Mucosa of descending colon (tissue), 3 donors: ENCODE data around the gene TCIRG1. TPM values are rescaled to one million over a fixed set of nuclear protein-coding genes. Genes with fewer than 3 reads are reported as not detected.

Experiments
- ATAC-seq: fragments of 200-7000 bp; cut with Tn5 transposase; one replicate; pipeline ENCODE4 v1.9.1; 2020; ENCODE audit warnings: mild to moderate bottlenecking, moderate library complexity
- DNase-seq, 3 donors: peaks; one replicate each; pipeline ENCODE4 v3.0.0-alpha.2; 2020
- H3K36me3 ChIP-seq: fragments of 200-600 bp; one replicate; pipeline ENCODE4 v1.8.0; 2021; ENCODE audit warnings: low read depth, mild to moderate bottlenecking
- H3K4me1 ChIP-seq: fragments of 200-600 bp; one replicate; pipeline ENCODE4 v1.8.0; 2021; ENCODE audit warnings: low read depth, mild to moderate bottlenecking
- H3K4me3 ChIP-seq: fragments of 200-600 bp; one replicate; pipeline ENCODE4 v1.8.0; 2021; ENCODE audit warnings: mild to moderate bottlenecking
- H3K9me3 ChIP-seq: fragments of 200-600 bp; one replicate; pipeline ENCODE4 v1.8.0; 2021; ENCODE audit warnings: mild to moderate bottlenecking
- intact Hi-C, 2 donors: fragments of 100-400 bp; cut with DNase I in 1 of 2; cut with micrococcal nuclease in 1 of 2; formaldehyde crosslinking; loops; one replicate each; pipeline versions ENCODE4 v1.11.0 to v1.11.1; 2022; cut with DNase I, micrococcal nuclease
- total RNA-seq, 3 donors: library from RNA; stranded (reverse); fragmentation: NEBNext Ultra II Directional in 2 of 3; extraction: Animal tissue kit (Norgen Biotek cat#: 25700) in 2 of 3; gene quantifications; one replicate each; pipeline versions ENCODE4 v1.2.1 to v1.2.4, GENCODE V29; 2021 to 2023
- TF ChIP-seq, protein P1 (sequence below): fragments of 200-600 bp; IDR thresholded peaks from one replicate; pipeline ENCODE4 v1.8.0; 2022; ENCODE audit warnings: antibody characterized with exemption, mild to moderate bottlenecking
- donor health status: DM: no; HTN: no; CAD: no; lungs with moderate emphysema.
- donor health status: DM: no; HTN: no; CAD: no.
- donor health status: DM: no; HTN: yes; CAD: no.

TCIRG1 gene
- total RNA-seq, 3 donors from 2014 or later = 155 to 189 (median 166) TPM

DNA sequence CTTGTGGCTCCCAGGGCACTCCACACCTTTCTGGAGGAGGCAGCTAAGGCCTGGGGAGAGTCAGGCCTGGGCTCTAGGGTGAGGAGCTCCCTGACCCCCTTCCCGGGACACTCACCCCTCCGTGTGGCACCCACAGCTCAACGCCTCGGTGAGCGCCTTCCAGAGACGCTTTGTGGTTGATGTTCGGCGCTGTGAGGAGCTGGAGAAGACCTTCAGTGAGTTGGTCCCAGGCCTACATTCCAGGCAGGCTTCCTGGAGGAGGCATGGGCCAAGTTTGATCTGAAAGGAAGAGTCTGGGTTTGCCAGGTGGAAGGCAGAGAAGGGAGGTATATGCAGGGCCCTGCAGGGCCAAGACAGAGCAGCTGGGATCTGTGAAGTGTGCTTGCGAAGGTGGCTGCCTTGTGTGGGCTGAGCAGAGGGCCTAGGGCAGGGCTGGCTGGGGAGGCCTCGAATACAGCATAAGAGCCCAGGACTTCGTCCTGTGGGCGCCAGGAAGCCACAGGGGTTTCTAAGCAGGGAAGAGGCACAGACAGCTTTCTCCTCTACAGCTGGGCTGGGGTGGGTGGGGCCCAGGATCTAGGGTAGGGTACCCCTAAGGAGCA, 2.9 kb downstream of the TCIRG1 start:
- ATAC-seq (no peak), DNase-seq (peak in 1 of 3 donors; percentile 39)
- H3K36me3 ChIP-seq = peaks cover 5% of the 10 kb centered on the region
- intact Hi-C loops = no loop called here
- TF ChIP-seq, protein P1, sequence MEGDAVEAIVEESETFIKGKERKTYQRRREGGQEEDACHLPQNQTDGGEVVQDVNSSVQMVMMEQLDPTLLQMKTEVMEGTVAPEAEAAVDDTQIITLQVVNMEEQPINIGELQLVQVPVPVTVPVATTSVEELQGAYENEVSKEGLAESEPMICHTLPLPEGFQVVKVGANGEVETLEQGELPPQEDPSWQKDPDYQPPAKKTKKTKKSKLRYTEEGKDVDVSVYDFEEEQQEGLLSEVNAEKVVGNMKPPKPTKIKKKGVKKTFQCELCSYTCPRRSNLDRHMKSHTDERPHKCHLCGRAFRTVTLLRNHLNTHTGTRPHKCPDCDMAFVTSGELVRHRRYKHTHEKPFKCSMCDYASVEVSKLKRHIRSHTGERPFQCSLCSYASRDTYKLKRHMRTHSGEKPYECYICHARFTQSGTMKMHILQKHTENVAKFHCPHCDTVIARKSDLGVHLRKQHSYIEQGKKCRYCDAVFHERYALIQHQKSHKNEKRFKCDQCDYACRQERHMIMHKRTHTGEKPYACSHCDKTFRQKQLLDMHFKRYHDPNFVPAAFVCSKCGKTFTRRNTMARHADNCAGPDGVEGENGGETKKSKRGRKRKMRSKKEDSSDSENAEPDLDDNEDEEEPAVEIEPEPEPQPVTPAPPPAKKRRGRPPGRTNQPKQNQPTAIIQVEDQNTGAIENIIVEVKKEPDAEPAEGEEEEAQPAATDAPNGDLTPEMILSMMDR = no peak
- no peak overlapping the region for H3K4me3 ChIP-seq
- H3K9me3 ChIP-seq = no peaks in the 10 kb centered on the region
- H3K4me1 ChIP-seq = peaks cover 15% of the 10 kb centered on the region

DNA sequence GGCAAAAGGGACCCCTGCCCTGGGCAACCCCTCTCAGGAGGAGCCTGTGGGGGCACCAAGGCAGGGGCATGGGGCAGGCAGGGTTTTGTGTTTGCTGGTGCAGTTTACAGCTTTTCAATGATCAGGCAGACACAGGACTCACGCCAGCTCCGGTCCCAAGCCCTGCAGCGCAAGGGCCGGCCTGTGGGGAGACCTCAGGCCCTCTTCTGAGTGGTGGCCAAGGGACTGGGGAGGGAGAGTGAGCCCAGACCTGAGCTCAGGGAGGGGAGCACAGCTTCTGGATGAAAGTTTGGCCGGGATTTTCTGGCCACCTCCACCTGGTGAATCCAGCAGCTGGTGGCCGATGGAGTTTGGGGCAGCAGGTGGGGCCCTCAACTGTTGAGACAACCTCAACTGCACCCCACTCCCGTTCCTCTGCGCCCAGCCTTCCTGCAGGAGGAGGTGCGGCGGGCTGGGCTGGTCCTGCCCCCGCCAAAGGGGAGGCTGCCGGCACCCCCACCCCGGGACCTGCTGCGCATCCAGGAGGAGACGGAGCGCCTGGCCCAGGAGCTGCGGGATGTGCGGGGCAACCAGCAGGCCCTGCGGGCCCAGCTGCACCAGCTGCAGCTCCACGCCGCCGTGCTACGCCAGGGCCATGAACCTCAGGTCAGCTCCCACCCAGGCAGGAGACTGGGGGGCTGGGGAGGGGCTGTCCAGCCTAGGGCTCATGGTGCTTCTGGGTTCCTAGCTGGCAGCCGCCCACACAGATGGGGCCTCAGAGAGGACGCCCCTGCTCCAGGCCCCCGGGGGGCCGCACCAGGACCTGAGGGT, 3.6 kb downstream of the TCIRG1 start:
- TF ChIP-seq, protein P1 = no peak
- no peak for ATAC-seq
- intact Hi-C loops = no loop called here
- peaks cover 15% of the 10 kb centered on the region for H3K4me1 ChIP-seq
- H3K36me3 ChIP-seq = peaks cover 5% of the 10 kb centered on the region
- H3K4me3 ChIP-seq = no peak overlapping the region
- DNase-seq = peak in 1 of 3 donors; percentile 54
- H3K9me3 ChIP-seq = no peaks in the 10 kb centered on the region

DNA sequence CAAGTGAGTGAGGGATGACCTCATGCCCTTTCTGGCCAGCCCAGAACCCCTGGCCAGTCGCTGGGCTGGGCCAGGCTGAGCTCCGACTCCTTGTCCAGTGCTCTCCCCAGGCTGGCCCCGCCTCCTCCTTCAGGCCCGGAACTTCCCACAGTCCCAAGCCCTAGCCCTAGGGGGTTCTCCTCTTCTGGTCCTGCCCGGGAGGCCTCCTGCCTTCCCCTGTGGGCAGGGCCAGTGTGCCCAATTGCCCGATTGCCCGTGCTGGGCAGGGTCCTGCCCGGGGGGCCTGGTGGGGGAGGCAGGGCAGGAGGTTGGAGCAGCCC, 4.2 kb downstream of the TCIRG1 start:
- H3K9me3 ChIP-seq = no peaks in the 10 kb centered on the region
- H3K4me1 ChIP-seq = peaks cover 11% of the 10 kb centered on the region
- ATAC-seq = no peak
- TF ChIP-seq, protein P1 = no peak
- intact Hi-C loops = no loop called here
- no peak overlapping the region for H3K4me3 ChIP-seq
- peaks cover 5% of the 10 kb centered on the region for H3K36me3 ChIP-seq
- no peak for DNase-seq

DNA sequence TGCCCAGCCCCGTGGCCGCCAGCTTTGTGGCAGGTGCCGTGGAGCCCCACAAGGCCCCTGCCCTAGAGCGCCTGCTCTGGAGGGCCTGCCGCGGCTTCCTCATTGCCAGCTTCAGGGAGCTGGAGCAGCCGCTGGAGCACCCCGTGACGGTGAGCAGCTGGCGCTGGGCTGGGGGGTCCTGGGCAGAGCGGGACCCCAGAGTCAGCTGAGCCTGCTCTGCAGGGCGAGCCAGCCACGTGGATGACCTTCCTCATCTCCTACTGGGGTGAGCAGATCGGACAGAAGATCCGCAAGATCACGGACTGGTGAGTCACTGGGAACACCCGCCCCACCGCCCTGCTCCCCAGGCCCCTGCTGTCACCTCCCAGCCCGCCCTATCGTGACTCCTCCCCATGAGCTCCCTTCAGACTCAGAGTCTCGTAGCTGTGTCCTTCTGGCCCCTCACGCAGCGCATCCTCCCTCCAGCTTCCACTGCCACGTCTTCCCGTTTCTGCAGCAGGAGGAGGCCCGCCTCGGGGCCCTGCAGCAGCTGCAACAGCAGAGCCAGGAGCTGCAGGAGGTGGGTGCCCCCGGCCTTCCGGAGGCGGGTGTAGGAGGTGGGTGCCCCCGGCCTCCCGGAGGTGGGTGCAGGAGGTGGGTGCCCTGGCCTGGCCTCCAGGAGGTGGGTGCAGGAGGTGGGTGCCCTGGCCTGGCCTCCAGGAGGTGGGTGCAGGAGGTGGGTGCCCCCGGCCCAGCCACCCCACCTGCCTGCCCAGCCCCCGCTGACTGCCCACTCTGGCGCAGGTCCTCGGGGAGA, 4.7 kb downstream of the TCIRG1 start:
- ATAC-seq (no peak), DNase-seq (peak in 2 of 3 donors; percentile 32 to 63)
- H3K4me1 ChIP-seq = peaks cover 5% of the 10 kb centered on the region
- no peak overlapping the region for H3K4me3 ChIP-seq
- intact Hi-C loops = no loop called here
- peaks cover 5% of the 10 kb centered on the region for H3K36me3 ChIP-seq
- TF ChIP-seq, protein P1 = no peak
- no peaks in the 10 kb centered on the region for H3K9me3 ChIP-seq

DNA sequence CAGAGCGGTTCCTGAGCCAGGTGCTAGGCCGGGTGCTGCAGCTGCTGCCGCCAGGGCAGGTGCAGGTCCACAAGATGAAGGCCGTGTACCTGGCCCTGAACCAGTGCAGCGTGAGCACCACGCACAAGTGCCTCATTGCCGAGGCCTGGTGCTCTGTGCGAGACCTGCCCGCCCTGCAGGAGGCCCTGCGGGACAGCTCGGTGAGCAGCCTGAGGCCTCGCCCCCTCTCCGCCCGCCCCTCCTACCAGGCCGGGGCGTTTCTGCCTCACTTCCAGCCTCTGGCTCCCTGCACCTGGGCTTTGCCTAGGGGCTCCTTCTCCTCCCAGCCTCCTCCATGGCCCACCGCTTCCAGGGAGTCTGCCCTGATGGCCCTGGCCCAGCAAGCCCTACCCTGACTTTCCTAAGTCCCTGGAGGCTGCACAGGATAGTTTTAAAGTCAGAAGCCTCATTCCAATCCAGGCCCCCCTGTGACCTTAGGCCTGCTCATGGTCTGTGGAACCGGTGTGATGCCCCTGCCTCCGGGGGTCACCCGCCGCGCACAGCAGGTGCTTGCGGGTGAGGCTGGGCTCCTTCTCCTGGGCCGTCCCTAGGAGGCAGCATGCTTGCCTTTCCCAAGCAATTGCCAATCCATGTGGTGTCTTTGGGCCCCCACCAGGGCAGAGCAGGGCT, 5.5 kb downstream of the TCIRG1 start:
- H3K4me3 ChIP-seq = no peak overlapping the region
- intact Hi-C loops = no loop called here

More for the DNA sequence above, 5.5 kb downstream of the TCIRG1 start:
- H3K36me3 ChIP-seq = peaks cover 5% of the 10 kb centered on the region
- peaks cover 4% of the 10 kb centered on the region for H3K4me1 ChIP-seq
- H3K9me3 ChIP-seq = no peaks in the 10 kb centered on the region
- ATAC-seq (no peak), DNase-seq (peak in 1 of 3 donors; percentile 57)
- TF ChIP-seq, protein P1 = no peak
